Measurements from ENCODE around the gene ITGBL1.

Gene ITGBL1

DNA sequence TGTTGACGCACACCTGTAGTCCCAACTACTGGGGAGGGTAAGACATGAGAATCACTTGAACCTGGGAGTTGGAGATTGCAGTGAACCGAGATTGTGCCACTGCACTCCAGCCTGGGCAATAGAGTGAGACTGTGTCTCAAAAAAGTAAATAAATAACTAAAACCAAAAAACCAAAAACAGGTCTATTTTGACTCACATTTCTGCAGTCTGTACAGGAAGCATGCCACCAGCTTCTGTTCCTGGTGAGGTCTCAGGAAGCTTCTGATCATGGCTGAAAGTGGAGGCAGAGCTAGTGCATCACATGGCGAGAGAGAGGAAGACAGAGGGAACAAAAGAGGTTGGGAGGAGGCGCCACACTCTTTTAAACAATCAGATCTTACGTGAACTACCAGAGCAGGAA is 142.5 kb downstream of the ITGBL1 start:
- TF ChIP-seq, protein P1, sequence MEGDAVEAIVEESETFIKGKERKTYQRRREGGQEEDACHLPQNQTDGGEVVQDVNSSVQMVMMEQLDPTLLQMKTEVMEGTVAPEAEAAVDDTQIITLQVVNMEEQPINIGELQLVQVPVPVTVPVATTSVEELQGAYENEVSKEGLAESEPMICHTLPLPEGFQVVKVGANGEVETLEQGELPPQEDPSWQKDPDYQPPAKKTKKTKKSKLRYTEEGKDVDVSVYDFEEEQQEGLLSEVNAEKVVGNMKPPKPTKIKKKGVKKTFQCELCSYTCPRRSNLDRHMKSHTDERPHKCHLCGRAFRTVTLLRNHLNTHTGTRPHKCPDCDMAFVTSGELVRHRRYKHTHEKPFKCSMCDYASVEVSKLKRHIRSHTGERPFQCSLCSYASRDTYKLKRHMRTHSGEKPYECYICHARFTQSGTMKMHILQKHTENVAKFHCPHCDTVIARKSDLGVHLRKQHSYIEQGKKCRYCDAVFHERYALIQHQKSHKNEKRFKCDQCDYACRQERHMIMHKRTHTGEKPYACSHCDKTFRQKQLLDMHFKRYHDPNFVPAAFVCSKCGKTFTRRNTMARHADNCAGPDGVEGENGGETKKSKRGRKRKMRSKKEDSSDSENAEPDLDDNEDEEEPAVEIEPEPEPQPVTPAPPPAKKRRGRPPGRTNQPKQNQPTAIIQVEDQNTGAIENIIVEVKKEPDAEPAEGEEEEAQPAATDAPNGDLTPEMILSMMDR (IDR thresholded peaks at IDR 0.05; ENCODE audit: borderline replicate concordance, extremely low read depth, low read length, poor library complexity, severe bottlenecking) = no peak
- TF ChIP-seq EZH2 (IDR thresholded peaks at IDR 0.05; ENCODE audit: borderline replicate concordance, low read depth, low read length, severe bottlenecking) = no peak
- DNase-seq (no peak), ATAC-seq (ENCODE audit: insufficient read depth, low read depth) (no peak)
- Histone ChIP-seq H3K4me2 (ENCODE audit: insufficient read depth, low read length) (no peak overlapping the region), H3K9me3 (ENCODE audit: insufficient read depth, low read length, severe bottlenecking) (no peaks in the 10 kb centered on the region), H2AFZ (ENCODE audit: low read depth, low read length) (peak overlapping the region; percentile 64; the same call in 1 of the 2 replicates), H4K20me1 (ENCODE audit: insufficient read depth, low read length) (no peaks in the 10 kb centered on the region), H3K4me1 (ENCODE audit: insufficient read depth, low read length) (no peaks in the 10 kb centered on the region), H3K36me3 (ENCODE audit: insufficient read depth, low read length) (no peaks in the 10 kb centered on the region), H3K4me3 (ENCODE audit: low read depth in 1 of 2, low read length in 2 of 2) (no peak overlapping the region), H3K27me3 (ENCODE audit: insufficient read depth, low read length, poor library complexity) (no peaks in the 10 kb centered on the region), H3K79me2 (ENCODE audit: insufficient read depth, low read length) (no peaks in the 10 kb centered on the region), H3K9ac (ENCODE audit: low read depth, low read length) (no peak overlapping the region), H3K27ac (ENCODE audit: low read length) (no peak overlapping the region)

GRCh38 chr13:101596803-101597202 is 144.3 kb downstream of the ITGBL1 start:
- H3K9ac ChIP-seq (ENCODE audit: low read depth, low read length) = no peak overlapping the region
- H3K27ac ChIP-seq (ENCODE audit: low read length) = no peak overlapping the region
- H3K27me3 ChIP-seq (ENCODE audit: insufficient read depth, low read length, poor library complexity) = no peaks in the 10 kb centered on the region
- H3K4me3 ChIP-seq (ENCODE audit: low read depth in 1 of 2, low read length in 2 of 2) = no peak overlapping the region
- TF ChIP-seq, protein P1 (IDR thresholded peaks at IDR 0.05; ENCODE audit: borderline replicate concordance, extremely low read depth, low read length, poor library complexity, severe bottlenecking) = no peak
- no peak for TF ChIP-seq EZH2 (IDR thresholded peaks at IDR 0.05; ENCODE audit: borderline replicate concordance, low read depth, low read length, severe bottlenecking)
- H3K9me3 ChIP-seq (ENCODE audit: insufficient read depth, low read length, severe bottlenecking) = no peaks in the 10 kb centered on the region
- H2AFZ ChIP-seq (ENCODE audit: low read depth, low read length) = no peak overlapping the region; the same call in 1 of the 2 replicates
- H4K20me1 ChIP-seq (ENCODE audit: insufficient read depth, low read length) = no peaks in the 10 kb centered on the region
- no peak overlapping the region for H3K4me2 ChIP-seq (ENCODE audit: insufficient read depth, low read length)
- H3K36me3 ChIP-seq (ENCODE audit: insufficient read depth, low read length) = no peaks in the 10 kb centered on the region
- no peaks in the 10 kb centered on the region for H3K4me1 ChIP-seq (ENCODE audit: insufficient read depth, low read length)
- DNase-seq (no peak), ATAC-seq (ENCODE audit: insufficient read depth, low read depth) (no peak)
- no peaks in the 10 kb centered on the region for H3K79me2 ChIP-seq (ENCODE audit: insufficient read depth, low read length)

DNA sequence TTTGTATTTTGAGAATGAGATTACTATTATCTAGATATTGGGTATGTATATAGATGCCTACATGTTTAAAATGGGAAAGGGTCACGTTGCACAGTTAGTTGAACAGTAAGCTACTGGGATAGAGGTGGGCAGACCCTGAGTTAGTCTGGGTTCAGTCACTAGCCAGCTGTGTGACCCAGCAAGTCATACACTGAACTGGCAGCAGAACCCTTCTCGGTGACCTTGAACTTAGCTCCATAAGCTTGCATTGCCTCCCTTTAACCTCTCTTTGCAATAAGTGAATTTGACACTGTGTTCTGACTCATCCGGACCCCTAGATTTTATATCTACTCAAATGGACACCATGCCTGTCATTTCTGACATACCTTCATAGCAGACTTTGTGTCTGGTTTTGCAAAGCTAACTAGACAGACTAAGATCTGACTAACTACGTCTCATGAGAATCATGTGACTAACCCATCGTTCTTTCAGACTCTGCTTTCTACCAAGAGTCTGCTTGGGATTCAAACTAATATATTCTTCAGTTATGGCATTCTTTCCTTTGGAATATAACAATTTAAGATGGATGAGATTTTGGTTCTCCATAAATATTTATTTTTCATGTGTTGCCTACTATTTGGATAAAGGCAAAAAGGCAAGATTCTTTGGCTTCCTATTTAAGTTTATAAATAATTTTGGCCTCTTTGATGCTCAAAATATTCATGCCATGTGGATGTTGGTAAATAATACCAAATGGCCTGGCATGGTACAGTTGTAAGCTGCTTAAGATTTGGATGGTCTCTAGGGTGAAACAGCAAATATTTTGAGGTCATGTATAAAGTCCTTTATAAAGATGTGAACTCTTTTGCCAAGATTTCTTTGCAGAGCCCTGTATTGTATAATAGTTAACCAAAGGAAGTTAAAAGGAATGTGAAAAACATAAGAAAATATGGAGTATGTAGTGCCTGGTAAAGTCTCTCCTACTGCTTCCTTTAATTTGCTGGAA is 159.3 kb downstream of the ITGBL1 start:
- DNase-seq (no peak), ATAC-seq (ENCODE audit: insufficient read depth, low read depth) (no peak)
- Histone ChIP-seq H3K27ac (ENCODE audit: low read length) (no peak overlapping the region), H4K20me1 (ENCODE audit: insufficient read depth, low read length) (no peaks in the 10 kb centered on the region), H3K27me3 (ENCODE audit: insufficient read depth, low read length, poor library complexity) (no peaks in the 10 kb centered on the region), H3K4me2 (ENCODE audit: insufficient read depth, low read length) (no peak overlapping the region), H2AFZ (ENCODE audit: low read depth, low read length) (no peak overlapping the region), H3K4me1 (ENCODE audit: insufficient read depth, low read length) (no peaks in the 10 kb centered on the region), H3K36me3 (ENCODE audit: insufficient read depth, low read length) (no peaks in the 10 kb centered on the region), H3K4me3 (ENCODE audit: low read depth in 1 of 2, low read length in 2 of 2) (no peak overlapping the region), H3K9ac (ENCODE audit: low read depth, low read length) (no peak overlapping the region), H3K79me2 (ENCODE audit: insufficient read depth, low read length) (no peaks in the 10 kb centered on the region), H3K9me3 (ENCODE audit: insufficient read depth, low read length, severe bottlenecking) (no peaks in the 10 kb centered on the region)
- TF ChIP-seq, protein P1 (IDR thresholded peaks at IDR 0.05; ENCODE audit: borderline replicate concordance, extremely low read depth, low read length, poor library complexity, severe bottlenecking) = no peak
- TF ChIP-seq EZH2 (IDR thresholded peaks at IDR 0.05; ENCODE audit: borderline replicate concordance, low read depth, low read length, severe bottlenecking) = no peak
